ENCODE results near the gene EYA2. TPM values are rescaled to one million over a fixed set of nuclear protein-coding genes. Genes with fewer than 3 reads are reported as not detected.
"Not testable (repeated sequence)": the region's sequence is repeated elsewhere in the genome, so short reads cannot be mapped to it uniquely, and the experiment has no call there.

Gene EYA2
- total RNA-seq, 1 experiment from 2014 or later, result not detected

DNA sequence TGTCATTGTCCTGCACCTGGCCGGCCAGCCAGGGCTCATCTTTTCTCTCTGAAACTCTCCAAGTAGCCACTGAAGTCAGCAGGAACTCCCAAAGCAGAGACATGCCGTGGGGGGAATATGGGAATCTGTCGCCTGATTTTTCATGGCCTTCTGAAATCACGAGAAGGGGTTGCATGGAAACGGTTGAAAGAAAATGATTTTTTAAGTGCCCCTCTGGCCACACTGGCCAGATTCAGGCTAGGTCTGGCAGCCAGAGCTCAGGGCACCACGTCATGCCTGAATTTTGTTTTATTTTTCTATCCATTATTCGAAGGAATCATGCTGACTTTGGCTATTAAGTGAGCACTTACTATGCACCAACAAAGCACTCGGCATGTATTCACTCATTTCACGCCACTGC is 65.2 kb downstream of the EYA2 start:
- H3K36me3 ChIP-seq (ENCODE audit: insufficient read depth, low read length, poor library complexity, severe bottlenecking), result no peaks in the 10 kb centered on the region
- H3K4me3 ChIP-seq (ENCODE audit: low read depth, low read length, poor library complexity, severe bottlenecking), result no peak overlapping the region
- no TSS peak for BruUV-seq (replicated peaks)
- no peaks in the 10 kb centered on the region for H3K27me3 ChIP-seq (replicated peaks; ENCODE audit: insufficient read depth, low read depth, low read length, poor library complexity)
- no peak for DNase-seq (ENCODE audit: low spot score)
- no peaks in the 10 kb centered on the region for H3K9me3 ChIP-seq (ENCODE audit: low read depth, low read length, poor library complexity, severe bottlenecking)
- TF ChIP-seq EZH2 (IDR thresholded peaks at IDR 0.05; ENCODE audit: borderline replicate concordance, low read depth, low read length, poor library complexity, severe bottlenecking), result no peak
- TF ChIP-seq, protein P1, sequence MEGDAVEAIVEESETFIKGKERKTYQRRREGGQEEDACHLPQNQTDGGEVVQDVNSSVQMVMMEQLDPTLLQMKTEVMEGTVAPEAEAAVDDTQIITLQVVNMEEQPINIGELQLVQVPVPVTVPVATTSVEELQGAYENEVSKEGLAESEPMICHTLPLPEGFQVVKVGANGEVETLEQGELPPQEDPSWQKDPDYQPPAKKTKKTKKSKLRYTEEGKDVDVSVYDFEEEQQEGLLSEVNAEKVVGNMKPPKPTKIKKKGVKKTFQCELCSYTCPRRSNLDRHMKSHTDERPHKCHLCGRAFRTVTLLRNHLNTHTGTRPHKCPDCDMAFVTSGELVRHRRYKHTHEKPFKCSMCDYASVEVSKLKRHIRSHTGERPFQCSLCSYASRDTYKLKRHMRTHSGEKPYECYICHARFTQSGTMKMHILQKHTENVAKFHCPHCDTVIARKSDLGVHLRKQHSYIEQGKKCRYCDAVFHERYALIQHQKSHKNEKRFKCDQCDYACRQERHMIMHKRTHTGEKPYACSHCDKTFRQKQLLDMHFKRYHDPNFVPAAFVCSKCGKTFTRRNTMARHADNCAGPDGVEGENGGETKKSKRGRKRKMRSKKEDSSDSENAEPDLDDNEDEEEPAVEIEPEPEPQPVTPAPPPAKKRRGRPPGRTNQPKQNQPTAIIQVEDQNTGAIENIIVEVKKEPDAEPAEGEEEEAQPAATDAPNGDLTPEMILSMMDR (conservative IDR thresholded peaks at IDR 0.05; ENCODE audit: low read depth, low read length), result no peak
- no peak overlapping the region for H3K27ac ChIP-seq (ENCODE audit: low read depth, low read length, poor library complexity, severe bottlenecking)
- intact Hi-C loops (cut with micrococcal nuclease; ENCODE audit: unreplicated experiment), result no loop called here
- ChIA-PET POLR2A (ENCODE audit: low non-redundant PET) (no interaction called here), CTCF (no interaction called here)
- H3K4me1 ChIP-seq (ENCODE audit: insufficient read depth, low read length, poor library complexity, severe bottlenecking), result no peaks in the 10 kb centered on the region

DNA sequence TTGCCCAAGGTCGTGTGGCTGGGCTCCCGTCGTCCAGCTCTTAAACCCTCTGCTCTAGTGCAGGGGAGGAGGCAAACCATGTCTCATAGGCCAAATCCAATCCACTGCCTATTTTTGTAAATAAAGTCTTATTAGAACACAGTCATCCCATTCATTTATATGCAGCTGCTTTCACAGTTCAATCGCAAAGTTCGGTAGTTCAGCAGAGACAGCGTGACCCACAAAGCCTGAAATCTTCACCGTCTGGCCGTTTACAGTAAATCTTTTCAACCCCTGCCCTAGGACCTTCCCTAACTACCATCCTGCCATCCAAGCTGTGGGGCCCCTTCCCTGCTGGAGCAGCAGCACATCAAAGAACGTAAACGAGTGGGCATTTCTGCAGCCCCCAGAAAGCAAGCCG is 65.9 kb downstream of the EYA2 start:
- Histone ChIP-seq H3K36me3 (ENCODE audit: insufficient read depth, low read length, poor library complexity, severe bottlenecking) (no peaks in the 10 kb centered on the region), H3K4me3 (ENCODE audit: low read depth, low read length, poor library complexity, severe bottlenecking) (no peak overlapping the region), H3K27ac (ENCODE audit: low read depth, low read length, poor library complexity, severe bottlenecking) (no peak overlapping the region), H3K9me3 (ENCODE audit: low read depth, low read length, poor library complexity, severe bottlenecking) (no peaks in the 10 kb centered on the region), H3K27me3 (replicated peaks; ENCODE audit: insufficient read depth, low read depth, low read length, poor library complexity) (no peaks in the 10 kb centered on the region), H3K4me1 (ENCODE audit: insufficient read depth, low read length, poor library complexity, severe bottlenecking) (no peaks in the 10 kb centered on the region)
- DNase-seq (ENCODE audit: low spot score), result no peak
- no TSS peak for BruUV-seq (replicated peaks)
- POLR2A ChIA-PET (ENCODE audit: low non-redundant PET), result no interaction called here
- intact Hi-C loops (cut with micrococcal nuclease; ENCODE audit: unreplicated experiment), result no loop called here
- TF ChIP-seq, protein P1 (conservative IDR thresholded peaks at IDR 0.05; ENCODE audit: low read depth, low read length), result no peak
- no peak for TF ChIP-seq EZH2 (IDR thresholded peaks at IDR 0.05; ENCODE audit: borderline replicate concordance, low read depth, low read length, poor library complexity, severe bottlenecking)
- CTCF ChIA-PET, result no interaction called here

DNA sequence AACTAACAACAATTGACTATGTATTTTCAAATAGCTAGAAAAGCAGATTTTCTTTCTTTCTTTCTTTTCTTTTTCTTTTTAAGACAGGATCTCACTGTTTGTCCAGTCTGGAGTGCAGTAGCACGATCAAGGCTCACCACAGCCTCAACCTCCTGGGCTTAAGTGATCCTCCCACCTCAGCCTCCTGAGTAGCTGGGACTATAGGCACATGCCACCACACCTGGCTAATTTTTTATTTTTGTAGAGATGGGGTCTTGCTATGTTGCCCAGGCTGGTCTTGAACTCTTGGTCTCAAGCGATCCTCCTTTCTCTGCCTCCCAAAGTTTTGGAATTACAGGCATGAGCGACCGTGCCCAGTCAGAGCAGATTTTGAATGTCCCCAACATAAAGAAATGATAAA is 67.3 kb downstream of the EYA2 start:
- H3K4me3 ChIP-seq (ENCODE audit: low read depth, low read length, poor library complexity, severe bottlenecking); CTCF ChIA-PET; intact Hi-C loops (cut with micrococcal nuclease; ENCODE audit: unreplicated experiment); H3K27ac ChIP-seq (ENCODE audit: low read depth, low read length, poor library complexity, severe bottlenecking); H3K4me1 ChIP-seq (ENCODE audit: insufficient read depth, low read length, poor library complexity, severe bottlenecking); H3K27me3 ChIP-seq (replicated peaks; ENCODE audit: insufficient read depth, low read depth, low read length, poor library complexity); POLR2A ChIA-PET (ENCODE audit: low non-redundant PET); BruUV-seq (replicated peaks); H3K9me3 ChIP-seq (ENCODE audit: low read depth, low read length, poor library complexity, severe bottlenecking); DNase-seq (ENCODE audit: low spot score); H3K36me3 ChIP-seq (ENCODE audit: insufficient read depth, low read length, poor library complexity, severe bottlenecking): not testable (repeated sequence)

DNA sequence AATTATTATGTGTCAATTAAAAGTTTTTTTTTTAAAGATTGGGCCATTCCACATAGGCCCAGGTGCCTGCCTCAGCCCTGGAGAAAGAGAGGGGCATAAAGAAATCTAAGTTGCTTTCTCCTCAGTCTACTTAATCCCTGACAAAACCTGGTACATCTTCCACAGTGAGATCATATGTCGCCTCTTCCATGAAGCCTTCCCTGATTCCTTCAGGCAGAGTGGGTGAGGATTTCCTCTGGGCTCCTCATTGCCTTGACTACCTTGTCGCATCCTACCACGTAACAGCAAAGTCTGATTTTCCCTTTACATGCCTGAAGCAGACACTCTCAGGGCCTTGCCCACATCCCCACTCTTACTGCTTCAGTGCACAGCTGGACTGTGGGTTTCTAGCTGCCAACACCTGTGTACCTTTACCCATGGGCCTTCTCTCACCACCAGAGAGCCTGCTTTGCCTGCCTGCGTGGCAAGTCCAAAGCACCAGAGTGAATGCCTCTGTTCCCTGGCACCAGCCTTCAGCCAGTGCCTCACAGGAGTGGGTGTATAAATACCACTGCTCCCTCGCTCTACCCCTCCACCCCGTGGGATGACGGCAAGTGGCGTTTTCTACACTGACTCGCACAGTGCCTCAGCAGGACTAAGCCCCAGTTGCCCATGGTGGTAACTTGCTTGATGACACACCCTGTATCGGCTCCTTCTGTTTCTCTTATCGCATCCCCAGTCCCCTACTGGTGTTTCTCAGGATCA is 68.0 kb downstream of the EYA2 start:
- ChIA-PET POLR2A (ENCODE audit: low non-redundant PET) (no interaction called here), CTCF (no interaction called here)
- H3K27me3 ChIP-seq (replicated peaks; ENCODE audit: insufficient read depth, low read depth, low read length, poor library complexity), result no peaks in the 10 kb centered on the region
- no peaks in the 10 kb centered on the region for H3K4me1 ChIP-seq (ENCODE audit: insufficient read depth, low read length, poor library complexity, severe bottlenecking)
- H3K27ac ChIP-seq (ENCODE audit: low read depth, low read length, poor library complexity, severe bottlenecking), result no peak overlapping the region
- DNase-seq (ENCODE audit: low spot score), result no peak
- no peak for TF ChIP-seq EZH2 (IDR thresholded peaks at IDR 0.05; ENCODE audit: borderline replicate concordance, low read depth, low read length, poor library complexity, severe bottlenecking)
- TF ChIP-seq, protein P1 (conservative IDR thresholded peaks at IDR 0.05; ENCODE audit: low read depth, low read length), result no peak
- H3K9me3 ChIP-seq (ENCODE audit: low read depth, low read length, poor library complexity, severe bottlenecking), result no peaks in the 10 kb centered on the region
- no TSS peak for BruUV-seq (replicated peaks)
- no peak overlapping the region for H3K4me3 ChIP-seq (ENCODE audit: low read depth, low read length, poor library complexity, severe bottlenecking)
- H3K36me3 ChIP-seq (ENCODE audit: insufficient read depth, low read length, poor library complexity, severe bottlenecking), result no peaks in the 10 kb centered on the region
- intact Hi-C loops (cut with micrococcal nuclease; ENCODE audit: unreplicated experiment), result no loop called here

Data from A673 (cell line).